ENCODE results near the gene ACSF3. TPM values are rescaled to one million over a fixed set of nuclear protein-coding genes. Genes with fewer than 3 reads are reported as not detected.

Gene ACSF3
- total and polyA plus RNA-seq, 2 of the 4 experiments (the other 2 are of a cell fraction), result 9.5 to 14.2 TPM

- TF ChIP-seq RFX5 (IDR thresholded peaks at IDR 0.05; ENCODE audit: low read depth, low read length), result no peak
- TF ChIP-seq CEBPB (IDR thresholded peaks at IDR 0.05; ENCODE audit: low read depth, low read length), result no peak
- TF ChIP-seq RCOR1 (IDR thresholded peaks at IDR 0.05; ENCODE audit: insufficient replicate concordance, low read length), result no peak
Measured at GRCh38 chr16:89085755-89086154, 7.9 kb upstream of the ACSF3 start (continued).

DNA sequence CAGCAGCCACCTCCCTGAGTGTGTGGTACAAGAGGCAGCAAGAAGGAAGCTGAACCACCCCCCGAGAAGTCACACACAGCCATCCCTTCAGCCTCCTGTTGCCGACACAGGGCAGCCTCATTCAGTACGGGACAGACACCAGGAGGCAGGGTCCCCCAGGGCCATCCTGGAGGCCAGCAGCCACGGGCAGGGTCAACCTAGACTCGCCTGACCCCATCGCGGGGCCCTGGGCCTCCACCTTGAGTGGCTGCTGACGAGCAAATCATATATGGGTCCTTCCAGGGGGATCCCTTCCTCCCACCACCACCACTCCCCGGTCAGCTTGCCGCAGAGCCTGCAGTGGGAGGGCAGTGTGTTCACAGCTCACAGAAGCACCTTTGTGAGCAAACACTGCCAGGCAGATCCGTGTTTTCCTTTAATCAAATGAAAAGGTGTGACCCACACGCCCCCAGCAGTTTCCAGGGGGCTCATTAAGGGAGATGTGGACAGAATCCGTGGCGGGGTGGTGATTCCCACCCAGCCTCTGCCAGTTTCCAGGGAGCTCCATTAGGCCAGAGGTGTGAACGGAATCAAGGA lies 5.6 kb upstream of the ACSF3 start:
- intact Hi-C loops (cut with micrococcal nuclease), result no loop called here
- no peak overlapping the region for H4K5ac ChIP-seq (ENCODE audit: low read depth, low read length)
- H4K20me1 ChIP-seq (ENCODE audit: insufficient read depth, low read length), result no peaks in the 10 kb centered on the region
- H2BK15ac ChIP-seq (ENCODE audit: low read depth, low read length), result no peak overlapping the region
- H2AK5ac ChIP-seq (ENCODE audit: low read depth, low read length), result no peak overlapping the region
- H3K4me3 ChIP-seq (ENCODE audit: insufficient read depth, low read depth, low read length), result no peak overlapping the region
- BruUV-seq (replicated peaks), result no TSS peak
- no peak overlapping the region for H3K18ac ChIP-seq (ENCODE audit: low read depth, low read length)
- H3K79me1 ChIP-seq (ENCODE audit: low read depth in 1 of 2, low read length in 2 of 2), result no peaks in the 10 kb centered on the region
- no peak overlapping the region for H3K14ac ChIP-seq (replicated peaks; ENCODE audit: low read depth, low read length)
- in situ Hi-C loops (cut with MboI; ENCODE audit: low sequenced_read_pairs), result no loop called here
- peaks cover 58% of the 10 kb centered on the region for H3K27me3 ChIP-seq (ENCODE audit: control insufficient read depth, insufficient read depth, low read length)
- H3K4ac ChIP-seq (ENCODE audit: low read depth, low read length), result no peak overlapping the region
- H4K91ac ChIP-seq (ENCODE audit: insufficient read depth, low read depth, low read length), result no peak overlapping the region
- POLR2A ChIA-PET (ENCODE audit: unreplicated experiment), result no interaction called here
- no peaks in the 10 kb centered on the region for H3K9me1 ChIP-seq (ENCODE audit: insufficient read depth, low read length)
- no peak overlapping the region for H3K56ac ChIP-seq (ENCODE audit: extremely low read depth, insufficient read depth, low read length)
- ATAC-seq (ENCODE audit: low read depth) (no peak), DNase-seq (no peak)
- H2BK120ac ChIP-seq (ENCODE audit: low read depth, low read length), result no peak overlapping the region
- H3K9me3 ChIP-seq (ENCODE audit: control insufficient read depth, insufficient read depth, low read length), result peaks cover 3% of the 10 kb centered on the region; the same call in 1 of the 2 replicates
- no peak overlapping the region for H2AFZ ChIP-seq (replicated peaks; ENCODE audit: low read length, poor library complexity)
- dilution Hi-C loops (cut with HindIII; ENCODE audit: low sequenced_read_pairs, unreplicated experiment), result no loop called here
- WGBS, 2 experiments (ENCODE audit: extremely low coverage in 2 of 2, insufficient read length in 1 of 2), result no CpG with 5 or more reads among the region's 15 CpGs
- CTCF ChIA-PET, result no interaction called here
- no peak overlapping the region for H3K4me2 ChIP-seq (ENCODE audit: low read depth, low read length)
- no peak overlapping the region for H2AK9ac ChIP-seq (replicated peaks; ENCODE audit: low read depth, low read length, poor library complexity)
- no peaks in the 10 kb centered on the region for H3K36me3 ChIP-seq (ENCODE audit: control insufficient read depth, insufficient read depth, low read length)
- H3K27ac ChIP-seq (ENCODE audit: insufficient read depth, low read length), result no peak overlapping the region
- H3K4me1 ChIP-seq (ENCODE audit: control insufficient read depth, insufficient read depth, low read length), result no peaks in the 10 kb centered on the region
- H2BK20ac ChIP-seq (ENCODE audit: low read depth, low read length), result no peak overlapping the region
- H2BK5ac ChIP-seq (ENCODE audit: low read depth, low read length, poor library complexity, severe bottlenecking), result no peak overlapping the region
- H3K23ac ChIP-seq (ENCODE audit: low read depth, low read length), result no peak overlapping the region
- H4K8ac ChIP-seq (ENCODE audit: low read depth in 2 of 2, low read length in 2 of 2), result no peak overlapping the region
- H3K9ac ChIP-seq (ENCODE audit: low read depth, low read length), result no peak overlapping the region
- TF ChIP-seq MXI1 (IDR thresholded peaks at IDR 0.05; ENCODE audit: borderline replicate concordance, low read depth, low read length) (no peak), CTCF (conservative IDR thresholded peaks at IDR 0.05; ENCODE audit: low read depth, low read length) (no peak), MAFK (IDR thresholded peaks at IDR 0.05; ENCODE audit: low read depth, low read length) (no peak), FOS (IDR thresholded peaks at IDR 0.05; ENCODE audit: low read depth, low read length) (no peak), SMC3 (IDR thresholded peaks at IDR 0.05; ENCODE audit: low read depth, low read length) (no peak), RFX5 (IDR thresholded peaks at IDR 0.05; ENCODE audit: low read depth, low read length) (no peak), POLR2A (IDR thresholded peaks at IDR 0.05; ENCODE audit: low read depth, low read length) (no peak), CEBPB (IDR thresholded peaks at IDR 0.05; ENCODE audit: low read depth, low read length) (no peak), RAD21 (IDR thresholded peaks at IDR 0.05; ENCODE audit: low read length) (no peak), BHLHE40 (IDR thresholded peaks at IDR 0.05; ENCODE audit: low read depth, low read length) (no peak), CHD1 (IDR thresholded peaks at IDR 0.05; ENCODE audit: low read depth, low read length) (no peak), RCOR1 (IDR thresholded peaks at IDR 0.05; ENCODE audit: insufficient replicate concordance, low read length) (no peak)
- TF ChIP-seq, protein P1, sequence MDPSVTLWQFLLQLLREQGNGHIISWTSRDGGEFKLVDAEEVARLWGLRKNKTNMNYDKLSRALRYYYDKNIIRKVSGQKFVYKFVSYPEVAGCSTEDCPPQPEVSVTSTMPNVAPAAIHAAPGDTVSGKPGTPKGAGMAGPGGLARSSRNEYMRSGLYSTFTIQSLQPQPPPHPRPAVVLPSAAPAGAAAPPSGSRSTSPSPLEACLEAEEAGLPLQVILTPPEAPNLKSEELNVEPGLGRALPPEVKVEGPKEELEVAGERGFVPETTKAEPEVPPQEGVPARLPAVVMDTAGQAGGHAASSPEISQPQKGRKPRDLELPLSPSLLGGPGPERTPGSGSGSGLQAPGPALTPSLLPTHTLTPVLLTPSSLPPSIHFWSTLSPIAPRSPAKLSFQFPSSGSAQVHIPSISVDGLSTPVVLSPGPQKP (IDR thresholded peaks at IDR 0.05; ENCODE audit: borderline replicate concordance, low read depth, low read length), result no peak
- TF ChIP-seq, protein P2, sequence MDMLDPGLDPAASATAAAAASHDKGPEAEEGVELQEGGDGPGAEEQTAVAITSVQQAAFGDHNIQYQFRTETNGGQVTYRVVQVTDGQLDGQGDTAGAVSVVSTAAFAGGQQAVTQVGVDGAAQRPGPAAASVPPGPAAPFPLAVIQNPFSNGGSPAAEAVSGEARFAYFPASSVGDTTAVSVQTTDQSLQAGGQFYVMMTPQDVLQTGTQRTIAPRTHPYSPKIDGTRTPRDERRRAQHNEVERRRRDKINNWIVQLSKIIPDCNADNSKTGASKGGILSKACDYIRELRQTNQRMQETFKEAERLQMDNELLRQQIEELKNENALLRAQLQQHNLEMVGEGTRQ (IDR thresholded peaks at IDR 0.05; ENCODE audit: low read depth, low read length), result no peak
